ENCODE data around the gene CCDC112.

CCDC112 gene

DNA sequence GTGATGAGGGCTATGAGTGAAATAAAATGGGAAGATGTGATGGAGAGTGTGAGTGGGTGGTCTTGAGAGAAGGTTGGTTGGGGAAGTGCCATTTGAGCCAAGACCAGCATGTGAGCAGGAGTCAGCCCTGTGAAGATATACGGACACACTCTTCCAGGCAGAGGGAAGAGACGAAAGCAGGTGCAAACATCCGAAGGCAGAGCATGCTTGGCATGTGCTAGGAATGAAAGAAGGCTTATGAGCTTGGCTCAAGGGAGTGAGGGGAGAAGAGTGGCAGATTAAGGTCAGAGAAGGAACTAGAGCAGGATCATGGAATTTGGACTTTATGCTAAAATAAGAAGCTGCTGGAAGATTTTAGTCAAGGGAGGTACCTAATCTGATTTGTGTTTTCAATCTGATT lies 23.6 kb upstream of the CCDC112 start:
- Histone ChIP-seq H3K4me3 (replicated peaks; ENCODE audit: insufficient read depth, low read length) (no peak overlapping the region), H3K27me3 (ENCODE audit: insufficient read depth, poor library complexity, severe bottlenecking) (no peaks in the 10 kb centered on the region)

DNA sequence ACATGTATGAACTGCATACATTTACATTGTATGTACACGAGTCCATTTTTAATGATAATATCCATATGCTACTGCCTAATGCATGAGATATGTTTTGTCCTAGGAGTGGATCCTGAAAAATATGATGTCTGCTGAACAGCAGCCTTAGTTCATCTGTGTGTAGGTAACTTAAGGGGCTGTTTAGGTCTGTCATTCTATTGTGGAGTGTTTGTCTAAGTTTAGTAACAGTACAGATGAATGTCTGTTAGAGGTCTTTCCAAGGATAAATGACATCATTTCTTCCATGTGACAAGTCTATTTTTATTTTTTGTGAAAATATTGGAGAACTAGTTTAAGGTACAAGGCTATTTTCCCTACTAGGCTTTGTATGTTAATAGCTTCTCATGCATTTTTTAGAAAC lies 22.6 kb upstream of the CCDC112 start:
- no peak for DNase-seq (ENCODE audit: low read depth in 1 of 2, low spot score in 1 of 2)
- H3K27ac ChIP-seq (replicated peaks): no peak overlapping the region
- no peaks in the 10 kb centered on the region for H3K27me3 ChIP-seq (ENCODE audit: insufficient read depth, poor library complexity, severe bottlenecking)
- no peak overlapping the region for H3K4me3 ChIP-seq (replicated peaks; ENCODE audit: insufficient read depth, low read length)
- TF ChIP-seq, protein P1, sequence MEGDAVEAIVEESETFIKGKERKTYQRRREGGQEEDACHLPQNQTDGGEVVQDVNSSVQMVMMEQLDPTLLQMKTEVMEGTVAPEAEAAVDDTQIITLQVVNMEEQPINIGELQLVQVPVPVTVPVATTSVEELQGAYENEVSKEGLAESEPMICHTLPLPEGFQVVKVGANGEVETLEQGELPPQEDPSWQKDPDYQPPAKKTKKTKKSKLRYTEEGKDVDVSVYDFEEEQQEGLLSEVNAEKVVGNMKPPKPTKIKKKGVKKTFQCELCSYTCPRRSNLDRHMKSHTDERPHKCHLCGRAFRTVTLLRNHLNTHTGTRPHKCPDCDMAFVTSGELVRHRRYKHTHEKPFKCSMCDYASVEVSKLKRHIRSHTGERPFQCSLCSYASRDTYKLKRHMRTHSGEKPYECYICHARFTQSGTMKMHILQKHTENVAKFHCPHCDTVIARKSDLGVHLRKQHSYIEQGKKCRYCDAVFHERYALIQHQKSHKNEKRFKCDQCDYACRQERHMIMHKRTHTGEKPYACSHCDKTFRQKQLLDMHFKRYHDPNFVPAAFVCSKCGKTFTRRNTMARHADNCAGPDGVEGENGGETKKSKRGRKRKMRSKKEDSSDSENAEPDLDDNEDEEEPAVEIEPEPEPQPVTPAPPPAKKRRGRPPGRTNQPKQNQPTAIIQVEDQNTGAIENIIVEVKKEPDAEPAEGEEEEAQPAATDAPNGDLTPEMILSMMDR (IDR thresholded peaks at IDR 0.05; ENCODE audit: insufficient read depth, low read length): no peak
- TF ChIP-seq POLR2AphosphoS5 (IDR thresholded peaks at IDR 0.05; ENCODE audit: low read depth) (no peak), SPI1 (IDR thresholded peaks at IDR 0.05; ENCODE audit: borderline replicate concordance, low read depth) (no peak), GABPA (IDR thresholded peaks at IDR 0.05; ENCODE audit: low read depth) (no peak)
- TF ChIP-seq, protein P2, sequence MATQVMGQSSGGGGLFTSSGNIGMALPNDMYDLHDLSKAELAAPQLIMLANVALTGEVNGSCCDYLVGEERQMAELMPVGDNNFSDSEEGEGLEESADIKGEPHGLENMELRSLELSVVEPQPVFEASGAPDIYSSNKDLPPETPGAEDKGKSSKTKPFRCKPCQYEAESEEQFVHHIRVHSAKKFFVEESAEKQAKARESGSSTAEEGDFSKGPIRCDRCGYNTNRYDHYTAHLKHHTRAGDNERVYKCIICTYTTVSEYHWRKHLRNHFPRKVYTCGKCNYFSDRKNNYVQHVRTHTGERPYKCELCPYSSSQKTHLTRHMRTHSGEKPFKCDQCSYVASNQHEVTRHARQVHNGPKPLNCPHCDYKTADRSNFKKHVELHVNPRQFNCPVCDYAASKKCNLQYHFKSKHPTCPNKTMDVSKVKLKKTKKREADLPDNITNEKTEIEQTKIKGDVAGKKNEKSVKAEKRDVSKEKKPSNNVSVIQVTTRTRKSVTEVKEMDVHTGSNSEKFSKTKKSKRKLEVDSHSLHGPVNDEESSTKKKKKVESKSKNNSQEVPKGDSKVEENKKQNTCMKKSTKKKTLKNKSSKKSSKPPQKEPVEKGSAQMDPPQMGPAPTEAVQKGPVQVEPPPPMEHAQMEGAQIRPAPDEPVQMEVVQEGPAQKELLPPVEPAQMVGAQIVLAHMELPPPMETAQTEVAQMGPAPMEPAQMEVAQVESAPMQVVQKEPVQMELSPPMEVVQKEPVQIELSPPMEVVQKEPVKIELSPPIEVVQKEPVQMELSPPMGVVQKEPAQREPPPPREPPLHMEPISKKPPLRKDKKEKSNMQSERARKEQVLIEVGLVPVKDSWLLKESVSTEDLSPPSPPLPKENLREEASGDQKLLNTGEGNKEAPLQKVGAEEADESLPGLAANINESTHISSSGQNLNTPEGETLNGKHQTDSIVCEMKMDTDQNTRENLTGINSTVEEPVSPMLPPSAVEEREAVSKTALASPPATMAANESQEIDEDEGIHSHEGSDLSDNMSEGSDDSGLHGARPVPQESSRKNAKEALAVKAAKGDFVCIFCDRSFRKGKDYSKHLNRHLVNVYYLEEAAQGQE (IDR thresholded peaks at IDR 0.05; ENCODE audit: insufficient replicate concordance, low read depth): no peak

More for the DNA sequence above, 23.6 kb upstream of the CCDC112 start:
- no peak for DNase-seq (ENCODE audit: low read depth in 1 of 2, low spot score in 1 of 2)
- no peak overlapping the region for H3K27ac ChIP-seq (replicated peaks)
- TF ChIP-seq SPI1 (IDR thresholded peaks at IDR 0.05; ENCODE audit: borderline replicate concordance, low read depth) (no peak), POLR2AphosphoS5 (IDR thresholded peaks at IDR 0.05; ENCODE audit: low read depth) (no peak), GABPA (IDR thresholded peaks at IDR 0.05; ENCODE audit: low read depth) (no peak)
- TF ChIP-seq, protein P1 (IDR thresholded peaks at IDR 0.05; ENCODE audit: insufficient read depth, low read length): no peak
- TF ChIP-seq, protein P2 (IDR thresholded peaks at IDR 0.05; ENCODE audit: insufficient replicate concordance, low read depth): no peak

DNA sequence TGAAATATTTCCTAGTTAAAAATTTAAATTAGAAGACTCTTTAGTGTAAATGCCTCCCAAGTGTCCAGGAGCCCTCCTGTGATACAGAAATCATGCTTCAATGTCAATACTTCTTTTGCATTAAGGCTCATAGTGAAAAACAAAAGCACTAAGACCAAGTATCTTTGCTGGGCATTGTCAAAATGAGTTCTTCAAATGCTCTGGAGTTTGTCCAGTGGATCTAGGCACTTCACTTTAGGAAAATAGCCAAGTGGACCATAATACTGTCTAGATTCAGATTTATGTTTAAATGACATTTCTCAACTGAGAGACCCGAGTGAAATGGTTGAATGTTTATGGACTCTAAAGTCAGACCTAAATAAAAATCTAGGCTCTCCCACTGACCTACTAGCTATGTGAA lies 21.3 kb upstream of the CCDC112 start:
- no peak for TF ChIP-seq GABPA (IDR thresholded peaks at IDR 0.05; ENCODE audit: low read depth)
- TF ChIP-seq, protein P2 (IDR thresholded peaks at IDR 0.05; ENCODE audit: insufficient replicate concordance, low read depth): no peak
- TF ChIP-seq SPI1 (IDR thresholded peaks at IDR 0.05; ENCODE audit: borderline replicate concordance, low read depth): no peak
- TF ChIP-seq, protein P1 (IDR thresholded peaks at IDR 0.05; ENCODE audit: insufficient read depth, low read length): no peak
- DNase-seq (ENCODE audit: low read depth in 1 of 2, low spot score in 1 of 2): no peak
- H3K4me3 ChIP-seq (replicated peaks; ENCODE audit: insufficient read depth, low read length): no peak overlapping the region
- H3K27ac ChIP-seq (replicated peaks): no peak overlapping the region
- no peaks in the 10 kb centered on the region for H3K27me3 ChIP-seq (ENCODE audit: insufficient read depth, poor library complexity, severe bottlenecking)
